HG03571 (cell line): Measurements from ENCODE around the gene RNF217.
"Not testable (repeated sequence)": the region's sequence is repeated elsewhere in the genome, so short reads cannot be mapped to it uniquely, and the experiment has no call there.

ENCODE experiments used
- ATAC-seq: cut with Tn5 transposase; IDR thresholded peaks from one replicate; pipeline ENCODE4 v1.9.1; 2021; ENCODE audit not compliant: unreplicated experiment

Gene RNF217

GRCh38 chr6:125123051-125123450 lies 160.8 kb downstream of the RNF217 start:
- no peak for ATAC-seq

- no peak for ATAC-seq
Measured at GRCh38 chr6:125123468-125124048, 161.3 kb downstream of the RNF217 start.

GRCh38 chr6:125124049-125124669 lies 161.9 kb downstream of the RNF217 start:
- ATAC-seq, result no peak

- ATAC-seq, result not testable (repeated sequence)
Measured at GRCh38 chr6:125125856-125126255, 163.6 kb downstream of the RNF217 start.

- no peak for ATAC-seq
Measured at GRCh38 chr6:125129354-125129753, 167.1 kb downstream of the RNF217 start.

GRCh38 chr6:125132058-125132457 lies 169.8 kb downstream of the RNF217 start:
- no peak for ATAC-seq

- no peak for ATAC-seq
Measured at GRCh38 chr6:125136378-125136777, 174.1 kb downstream of the RNF217 start.

GRCh38 chr6:125138083-125138482 lies 175.8 kb downstream of the RNF217 start:
- ATAC-seq, result no peak

- ATAC-seq, result no peak
Measured at GRCh38 chr6:125140808-125141207, 178.6 kb downstream of the RNF217 start.
